ENCODE data around the gene TPK1.
A peak's percentile ranks its signal among the peaks of the same experiment; 100 is the strongest.
"Not testable (repeated sequence)": the region's sequence is repeated elsewhere in the genome, so short reads cannot be mapped to it uniquely, and the experiment has no call there.

Gene TPK1

DNA sequence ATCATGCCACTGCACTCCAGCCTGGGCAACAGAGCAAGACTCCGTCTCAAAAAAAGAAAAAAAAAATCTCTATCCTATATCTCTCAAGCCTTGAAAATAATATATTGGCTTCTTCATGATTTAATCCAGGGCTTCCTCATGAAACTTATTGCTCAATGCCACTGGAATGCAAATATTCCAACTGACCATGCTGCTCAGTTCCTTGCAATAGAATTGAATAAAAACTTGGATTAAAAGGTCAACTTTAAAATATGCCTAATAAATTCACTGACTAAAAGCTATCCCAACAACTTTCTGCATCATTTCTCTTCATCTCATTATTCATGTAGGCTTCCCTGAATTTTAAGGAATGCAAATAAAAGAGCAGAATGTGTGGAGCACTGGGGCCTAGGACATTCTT lies 390.3 kb downstream of the TPK1 start:
- H3K27ac ChIP-seq = no peak overlapping the region

GRCh38 chr7:144439717-144440205 lies 396.1 kb downstream of the TPK1 start:
- H3K4me3 ChIP-seq = no peak overlapping the region

More for the DNA sequence above, 390.3 kb downstream of the TPK1 start:
- no peak overlapping the region for H3K4me3 ChIP-seq

GRCh38 chr7:144438759-144439158 lies 397.1 kb downstream of the TPK1 start:
- Histone ChIP-seq H3K4me3 (no peak overlapping the region), H3K27ac (no peak overlapping the region)

More at GRCh38 chr7:144439717-144440205, 396.1 kb downstream of the TPK1 start:
- no peak overlapping the region for H3K27ac ChIP-seq

DNA sequence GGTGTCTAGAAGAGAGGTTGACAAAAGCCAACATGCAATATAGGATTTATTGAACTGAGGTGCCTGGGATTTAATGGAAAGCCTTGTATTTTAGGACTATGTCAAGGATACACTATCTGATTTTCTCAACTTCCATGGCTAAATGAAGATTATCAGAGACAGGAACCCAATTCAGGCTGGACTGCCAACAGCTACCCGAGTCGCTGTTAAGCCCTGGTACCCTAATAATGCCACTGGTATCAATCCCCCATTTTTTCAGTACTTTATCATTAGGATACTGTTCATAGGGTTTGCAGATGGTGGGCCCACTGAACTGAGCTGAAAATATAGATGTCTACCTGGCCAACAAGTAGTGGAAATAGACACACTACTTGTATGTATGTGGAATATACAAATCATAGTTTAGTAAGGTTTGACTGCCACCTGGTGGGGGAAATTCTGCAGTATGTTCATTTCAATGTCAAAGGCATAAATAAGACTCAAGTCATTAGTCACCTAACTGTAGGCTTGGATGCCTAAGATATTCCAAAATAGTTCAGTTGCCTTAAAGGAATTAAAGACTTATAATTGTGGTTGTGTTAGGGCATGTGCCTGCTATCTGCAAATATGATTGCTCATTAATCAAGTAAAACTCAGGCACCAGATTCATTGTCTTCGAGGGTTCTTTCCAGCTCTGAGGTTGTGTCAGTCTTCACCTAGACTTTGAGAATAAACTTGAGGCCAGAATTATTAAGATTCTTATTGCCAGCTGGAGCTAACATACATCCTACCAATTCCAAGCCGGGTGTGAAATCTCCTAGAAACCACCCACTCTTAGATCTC lies 398.3 kb downstream of the TPK1 start:
- no peak overlapping the region for H3K27ac ChIP-seq
- no peak overlapping the region for H3K4me3 ChIP-seq

GRCh38 chr7:144436500-144436899 lies 399.4 kb downstream of the TPK1 start:
- Histone ChIP-seq H3K27ac (no peak overlapping the region), H3K4me3 (no peak overlapping the region)

DNA sequence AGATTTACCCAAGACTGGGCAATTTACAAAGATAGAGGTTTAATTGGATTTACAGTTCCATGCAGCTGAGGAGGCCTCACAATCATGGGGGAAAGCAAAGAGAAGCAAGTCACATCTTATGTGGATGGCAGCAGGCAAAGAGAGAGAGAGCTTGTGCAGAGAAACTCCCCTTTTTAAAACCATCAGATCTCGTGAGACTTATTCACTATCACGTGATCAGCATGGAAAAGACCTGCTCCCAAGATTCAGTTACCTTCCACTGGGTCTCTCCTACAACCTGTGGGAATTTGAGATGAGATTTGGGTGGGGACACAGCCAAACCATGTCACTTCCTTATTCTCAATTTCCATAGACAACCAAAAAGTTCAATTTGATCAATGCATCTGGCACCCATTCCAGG lies 407.4 kb downstream of the TPK1 start:
- Histone ChIP-seq H3K27ac (no peak overlapping the region), H3K4me3 (no peak overlapping the region)

GRCh38 chr7:144427539-144427938 lies 408.3 kb downstream of the TPK1 start:
- H3K4me3 ChIP-seq, H3K27ac ChIP-seq: not testable (repeated sequence)

DNA sequence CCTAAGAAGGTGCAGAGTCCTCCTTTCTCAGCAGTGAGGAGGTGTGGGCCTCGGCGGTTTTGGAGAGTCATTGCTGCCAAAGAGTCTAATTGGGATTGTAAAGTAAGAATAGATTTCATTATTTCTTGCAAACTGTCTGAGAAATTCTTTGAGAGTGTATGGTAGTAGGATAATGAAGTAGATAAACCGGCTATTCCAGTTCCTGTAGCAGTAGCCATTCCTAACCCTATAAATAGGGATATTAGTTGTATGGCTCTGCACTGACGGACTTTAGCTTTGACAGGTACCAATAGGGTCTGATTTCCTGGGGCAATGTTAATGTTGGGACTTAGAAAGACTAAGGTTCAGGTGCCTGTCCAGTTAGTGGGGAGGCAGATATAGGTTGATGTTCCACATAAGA lies 416.9 kb downstream of the TPK1 start:
- not testable (repeated sequence) for H3K4me3 ChIP-seq
- peak overlapping the region in 1 of 21 experiments; percentile 21 for H3K27ac ChIP-seq

DNA sequence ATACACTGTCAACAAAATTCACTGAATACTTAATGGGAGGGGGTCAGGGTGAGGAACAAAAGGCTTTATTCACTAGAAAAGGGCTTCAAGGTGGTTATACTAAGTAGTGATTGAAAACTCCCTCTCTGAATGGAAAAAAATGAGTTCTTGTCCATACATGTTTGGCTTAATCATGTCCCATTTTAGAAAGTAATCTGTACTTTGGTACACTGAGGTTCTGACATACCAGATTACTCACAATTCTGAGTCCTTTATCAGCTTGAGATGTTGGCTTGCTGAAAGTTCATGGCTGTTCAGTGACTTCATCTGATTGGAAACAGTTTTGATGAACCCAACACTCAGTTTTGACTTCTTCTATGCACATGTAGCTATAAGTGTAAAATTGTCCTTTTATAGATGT lies 419.5 kb downstream of the TPK1 start:
- peak overlapping the region in 1 of 21 experiments; percentile 21 for H3K27ac ChIP-seq
- H3K4me3 ChIP-seq = no peak overlapping the region

DNA sequence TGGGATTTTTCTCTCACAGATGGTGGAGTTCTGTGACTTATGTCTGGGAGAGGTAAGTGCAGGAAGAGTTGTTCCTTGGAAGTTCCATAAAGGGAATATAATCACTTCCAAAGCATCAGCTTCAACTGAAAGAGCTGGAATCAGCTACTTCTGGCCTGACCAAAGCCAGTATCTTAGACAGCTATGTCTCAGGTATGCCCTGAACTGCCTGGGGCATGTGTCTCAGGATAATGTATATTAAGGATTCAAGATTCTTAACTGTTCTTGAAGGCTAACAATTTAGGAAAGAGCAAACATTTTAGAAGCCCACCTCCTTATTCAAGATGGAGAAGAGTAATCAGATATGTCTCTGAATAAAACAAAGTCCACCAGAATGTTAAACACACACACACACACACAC lies 420.0 kb downstream of the TPK1 start:
- H3K27ac ChIP-seq = peak overlapping the region in 1 of 21 experiments; percentile 21
- H3K4me3 ChIP-seq = no peak overlapping the region

DNA sequence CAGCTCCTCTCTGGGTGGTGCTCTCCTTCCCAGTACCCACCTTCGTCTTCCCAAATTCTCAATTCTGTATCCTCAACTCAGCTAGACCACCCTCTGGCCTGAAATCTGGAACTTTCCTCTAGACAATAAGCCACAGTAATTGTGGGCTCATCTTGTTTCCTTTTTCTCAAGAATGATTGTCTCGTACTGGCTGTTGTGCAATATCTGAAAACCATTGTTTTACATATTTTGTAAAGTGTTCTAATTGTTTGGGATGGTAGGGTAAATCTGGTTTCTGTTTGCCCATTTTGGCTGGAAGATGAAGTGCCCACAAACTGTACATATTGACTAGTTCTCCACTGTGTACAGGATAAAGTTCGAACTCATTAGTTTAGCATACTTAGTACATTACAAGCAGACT lies 421.0 kb downstream of the TPK1 start:
- no peak overlapping the region for H3K27ac ChIP-seq
- no peak overlapping the region for H3K4me3 ChIP-seq

- peak overlapping the region in 9 of 21 experiments; percentile 5 to 61 (median 27) for H3K27ac ChIP-seq
- H3K4me3 ChIP-seq = no peak overlapping the region
Measured at GRCh38 chr7:144410441-144410840, 425.4 kb downstream of the TPK1 start.

- Histone ChIP-seq H3K4me3 (peak overlapping the region in 1 of 7 experiments; percentile 10), H3K27ac (peak overlapping the region in 18 of 21 experiments; percentile 21 to 90 (median 75))
Measured at GRCh38 chr7:144408121-144408520, 427.7 kb downstream of the TPK1 start.

DNA sequence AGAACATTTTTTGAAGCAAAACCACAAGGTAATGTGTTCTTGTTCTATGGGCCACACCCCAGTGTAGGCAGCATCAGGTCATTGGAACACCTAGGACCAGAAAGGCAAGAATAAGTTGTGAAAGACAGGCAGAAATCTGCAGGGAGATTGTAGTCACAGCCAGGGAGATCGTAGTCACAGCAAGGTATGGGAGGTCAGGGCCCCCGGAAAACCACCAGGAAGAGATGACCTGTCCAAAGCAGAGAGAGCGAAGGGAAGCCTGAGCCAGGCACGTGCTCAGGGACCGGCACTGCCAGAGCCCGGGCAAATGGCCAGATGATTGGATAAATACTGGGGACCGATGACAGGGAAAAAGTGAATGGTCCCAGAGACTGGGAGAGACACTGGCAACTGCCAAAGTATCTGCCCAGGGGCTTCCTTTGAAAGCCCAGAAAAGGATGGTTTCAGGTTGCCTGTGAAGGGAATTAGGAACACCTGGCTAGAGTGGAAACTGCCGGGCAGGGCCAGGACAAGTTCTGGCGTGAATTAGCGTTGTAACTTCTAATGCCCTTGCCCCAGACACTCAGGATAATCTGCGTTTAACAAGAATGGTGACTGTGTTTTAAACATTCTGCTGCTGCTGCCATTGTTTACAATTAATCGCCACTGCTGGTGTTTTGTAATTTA lies 428.5 kb downstream of the TPK1 start:
- Histone ChIP-seq H3K27ac (peak overlapping the region in 20 of 21 experiments; percentile 21 to 90 (median 74)), H3K4me3 (peak overlapping the region in 1 of 7 experiments; percentile 10)

GRCh38 chr7:144404946-144405345 lies 430.9 kb downstream of the TPK1 start:
- no peak overlapping the region for H3K27ac ChIP-seq
- no peak overlapping the region for H3K4me3 ChIP-seq

DNA sequence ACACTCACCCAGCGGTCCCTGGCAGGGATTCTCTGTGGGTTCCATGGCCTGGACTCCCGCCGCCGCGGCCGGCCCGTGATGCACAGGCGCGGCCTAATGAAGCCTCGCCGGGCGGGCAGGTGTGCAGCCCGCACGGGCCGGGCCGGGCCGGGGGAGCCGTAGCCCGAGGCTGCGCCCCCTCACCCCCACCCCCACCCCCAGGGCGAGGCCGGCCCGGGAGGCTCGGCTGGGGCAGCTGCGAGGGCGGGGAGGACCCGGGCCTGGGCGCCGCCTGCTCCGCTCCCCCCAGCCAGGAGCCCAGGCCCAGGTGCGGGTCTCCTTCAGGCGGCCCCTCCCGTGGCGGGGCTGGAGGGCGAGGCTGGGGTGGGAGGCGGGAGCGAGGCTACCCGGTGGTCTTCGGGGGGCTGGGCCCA lies 432.2 kb downstream of the TPK1 start, which contains the start of gene NOBOX:
Gene NOBOX, minus strand, starts transcription at position 45 of the 413 bp plus-strand sequence.
- no peak within 1 kb of the TSS for H3K27ac ChIP-seq

GRCh38 chr7:144403102-144403501 lies 432.8 kb downstream of the TPK1 start:
- no peak overlapping the region for H3K4me3 ChIP-seq
- H3K27ac ChIP-seq = no peak overlapping the region

More for the DNA sequence above, 432.2 kb downstream of the TPK1 start, which contains the start of gene NOBOX:
- no peak within 1 kb of the TSS for H3K4me3 ChIP-seq

Measured in skin epidermis (tissue), 12 donors.